Neuron (in vitro differentiated cells): ENCODE data around the gene SPATA46.

Experiments used
- H2AFZ ChIP-seq: one replicate; pipeline ENCODE4 v1.6.1; 2013; ENCODE audit warnings: low read depth, mild to moderate bottlenecking, inconsistent platforms, low read length, moderate library complexity
- H3K27me3 ChIP-seq: one replicate; pipeline ENCODE4 v1.6.1; 2013; ENCODE audit warnings: low read length; ENCODE audit not compliant: insufficient read depth
- H3K36me3 ChIP-seq: one replicate; pipeline ENCODE4 v1.6.1; 2013; ENCODE audit warnings: low read length; ENCODE audit not compliant: insufficient read depth
- H3K4me1 ChIP-seq: one replicate; pipeline ENCODE4 v1.6.1; 2013; ENCODE audit warnings: low read length; ENCODE audit not compliant: insufficient read depth
- H3K4me3 ChIP-seq: 2 replicates; pipeline ENCODE4 v1.5.1; 2013; ENCODE audit warnings: mild to moderate bottlenecking, low read length, moderate library complexity
- H3K9me3 ChIP-seq: one replicate; pipeline ENCODE4 v1.6.1; 2013; ENCODE audit warnings: low read length

SPATA46 gene

GRCh38 chr1:162380061-162380846, 3.6 kb upstream of the SPATA46 start:
- H3K4me1 ChIP-seq: peaks cover 21% of the 10 kb centered on the region
- H3K4me3 ChIP-seq: no peak overlapping the region
- no peak overlapping the region for H2AFZ ChIP-seq
- H3K36me3 ChIP-seq: peaks cover 9% of the 10 kb centered on the region
- H3K27me3 ChIP-seq: no peaks in the 10 kb centered on the region
- no peaks in the 10 kb centered on the region for H3K9me3 ChIP-seq

DNA sequence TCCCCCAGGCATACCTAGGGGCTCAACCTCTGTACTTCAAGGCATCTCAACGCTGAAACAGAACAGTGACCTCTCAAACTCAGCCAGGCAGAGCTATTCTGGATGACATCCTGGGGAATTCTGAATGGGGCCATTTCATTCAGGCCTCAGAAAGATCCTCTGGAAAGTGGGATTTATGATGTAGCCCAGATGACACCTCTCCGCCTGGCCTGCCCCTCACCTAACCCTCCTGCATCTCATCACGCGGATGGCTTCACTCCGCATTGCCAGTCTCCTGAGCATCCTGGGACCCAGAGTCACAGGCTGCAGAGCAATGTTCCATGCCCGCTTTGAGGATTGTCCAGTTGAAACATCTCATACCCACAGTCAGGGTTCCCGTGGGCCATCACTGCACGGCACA, 1.2 kb downstream of the SPATA46 start:
- H2AFZ ChIP-seq: no peak overlapping the region
- peaks cover under 1% of the 10 kb centered on the region for H3K36me3 ChIP-seq
- H3K9me3 ChIP-seq: no peaks in the 10 kb centered on the region
- H3K4me3 ChIP-seq: no peak overlapping the region
- H3K27me3 ChIP-seq: no peaks in the 10 kb centered on the region
- no peaks in the 10 kb centered on the region for H3K4me1 ChIP-seq

GRCh38 chr1:162374406-162374805, 2.2 kb downstream of the SPATA46 start:
- H3K4me3 ChIP-seq: no peak overlapping the region
- no peaks in the 10 kb centered on the region for H3K4me1 ChIP-seq
- peaks cover 4% of the 10 kb centered on the region for H3K36me3 ChIP-seq
- H3K9me3 ChIP-seq: no peaks in the 10 kb centered on the region
- H3K27me3 ChIP-seq: no peaks in the 10 kb centered on the region
- H2AFZ ChIP-seq: no peak overlapping the region

DNA sequence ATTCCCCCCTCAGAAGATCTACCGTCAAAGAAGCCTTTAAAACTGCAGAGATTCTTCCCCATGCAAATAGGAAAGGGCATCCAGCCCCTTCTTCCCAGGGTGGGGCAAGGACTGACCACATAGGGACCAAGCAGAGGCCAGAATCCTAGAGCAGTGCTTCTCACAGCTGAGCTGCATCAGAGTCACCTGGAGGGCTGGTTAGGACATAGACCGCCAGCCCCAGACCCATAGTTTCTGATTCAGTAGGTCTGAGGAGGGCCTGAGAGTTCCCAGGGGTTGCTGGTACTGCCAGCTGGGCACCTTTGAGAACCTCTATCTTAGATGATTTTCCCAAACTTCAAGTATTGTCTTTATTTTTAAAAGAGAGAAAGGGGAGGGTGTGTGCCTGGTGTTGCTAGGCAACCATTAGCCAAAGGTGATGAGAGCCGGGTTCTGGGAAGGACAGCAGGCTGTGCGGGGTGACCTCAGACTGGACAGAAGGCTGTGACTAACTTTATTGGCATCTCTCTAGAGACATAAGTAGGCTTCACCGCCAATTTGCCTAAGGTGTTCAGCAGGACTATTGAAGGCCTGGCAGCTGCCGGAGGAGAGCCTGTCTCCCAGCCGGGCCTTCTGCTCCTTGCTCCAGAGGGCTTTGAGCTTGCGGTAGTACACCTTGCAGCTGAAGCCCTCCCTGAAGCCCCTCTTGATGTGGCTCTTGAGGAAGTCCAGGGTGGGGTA, 3.0 kb downstream of the SPATA46 start:
- Histone ChIP-seq H3K27me3 (no peaks in the 10 kb centered on the region), H3K4me3 (no peak overlapping the region), H3K4me1 (no peaks in the 10 kb centered on the region), H3K9me3 (no peaks in the 10 kb centered on the region), H2AFZ (no peak overlapping the region), H3K36me3 (peaks cover 7% of the 10 kb centered on the region)

- Histone ChIP-seq H2AFZ (no peak overlapping the region), H3K27me3 (no peaks in the 10 kb centered on the region), H3K36me3 (peaks cover 7% of the 10 kb centered on the region), H3K4me3 (no peak overlapping the region), H3K4me1 (no peaks in the 10 kb centered on the region), H3K9me3 (no peaks in the 10 kb centered on the region)
Observed at GRCh38 chr1:162373072-162373427, 3.6 kb downstream of the SPATA46 start.

- Histone ChIP-seq H3K4me1 (no peaks in the 10 kb centered on the region), H3K27me3 (no peaks in the 10 kb centered on the region), H3K36me3 (peaks cover 12% of the 10 kb centered on the region)
Observed at GRCh38 chr1:162372159-162373071, 4.2 kb downstream of the SPATA46 start.

DNA sequence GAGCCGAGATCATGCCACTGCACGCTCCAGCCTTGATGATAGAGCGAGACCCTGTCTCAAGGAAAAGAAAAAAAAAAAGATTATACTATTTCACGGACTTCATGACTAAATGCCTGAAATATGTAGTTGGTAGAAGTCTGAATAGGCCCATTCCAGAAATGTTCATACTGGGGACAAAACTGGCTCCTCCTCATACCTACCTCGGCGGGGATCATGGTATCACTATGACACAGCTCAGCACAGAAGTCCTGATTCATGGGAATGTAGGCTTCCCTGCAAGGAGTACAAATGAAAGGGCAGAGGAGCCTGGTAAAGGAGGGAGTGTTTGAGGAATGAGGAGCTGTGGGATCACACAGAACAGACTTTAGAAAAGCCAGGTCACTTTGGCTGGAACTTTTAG, 5.0 kb downstream of the SPATA46 start:
- Histone ChIP-seq H3K27me3 (no peaks in the 10 kb centered on the region), H2AFZ (no peak overlapping the region), H3K4me1 (no peaks in the 10 kb centered on the region), H3K4me3 (no peak overlapping the region), H3K9me3 (no peaks in the 10 kb centered on the region), H3K36me3 (peaks cover 20% of the 10 kb centered on the region)

More at GRCh38 chr1:162372159-162373071, 4.2 kb downstream of the SPATA46 start:
- no peaks in the 10 kb centered on the region for H3K9me3 ChIP-seq
- H2AFZ ChIP-seq: no peak overlapping the region
- no peak overlapping the region for H3K4me3 ChIP-seq

- Histone ChIP-seq H3K36me3 (peaks cover 22% of the 10 kb centered on the region), H2AFZ (no peak overlapping the region), H3K9me3 (no peaks in the 10 kb centered on the region), H3K27me3 (no peaks in the 10 kb centered on the region), H3K4me3 (no peak overlapping the region), H3K4me1 (no peaks in the 10 kb centered on the region)
Observed at GRCh38 chr1:162370721-162371120, 5.9 kb downstream of the SPATA46 start.

GRCh38 chr1:162370161-162370560, 6.5 kb downstream of the SPATA46 start:
- H3K9me3 ChIP-seq: no peaks in the 10 kb centered on the region
- no peaks in the 10 kb centered on the region for H3K4me1 ChIP-seq
- H2AFZ ChIP-seq: no peak overlapping the region
- no peak overlapping the region for H3K4me3 ChIP-seq
- H3K36me3 ChIP-seq: peaks cover 22% of the 10 kb centered on the region
- H3K27me3 ChIP-seq: no peaks in the 10 kb centered on the region

DNA sequence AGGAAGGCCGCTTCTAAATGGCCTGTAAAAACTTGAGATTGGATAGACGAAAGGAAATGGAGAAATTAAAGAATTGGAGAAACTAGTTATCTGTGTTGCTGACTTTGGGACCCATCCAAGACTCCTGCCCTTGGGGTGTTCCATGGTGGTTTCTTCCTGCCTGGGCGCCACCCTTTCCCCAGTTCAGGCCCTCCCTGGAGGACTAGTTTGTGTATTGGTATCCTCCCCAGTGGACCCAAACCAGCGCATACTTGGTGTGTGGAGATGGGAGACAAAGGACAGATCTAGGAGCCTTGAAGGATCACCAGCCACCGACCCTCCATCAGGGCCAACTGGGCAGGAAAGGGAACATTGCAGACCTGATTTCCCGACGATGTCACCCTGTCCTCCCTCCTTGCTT, 7.1 kb downstream of the SPATA46 start:
- no peak overlapping the region for H2AFZ ChIP-seq
- H3K36me3 ChIP-seq: peaks cover 22% of the 10 kb centered on the region
- H3K4me1 ChIP-seq: no peaks in the 10 kb centered on the region
- H3K4me3 ChIP-seq: no peak overlapping the region
- no peaks in the 10 kb centered on the region for H3K9me3 ChIP-seq
- H3K27me3 ChIP-seq: no peaks in the 10 kb centered on the region

DNA sequence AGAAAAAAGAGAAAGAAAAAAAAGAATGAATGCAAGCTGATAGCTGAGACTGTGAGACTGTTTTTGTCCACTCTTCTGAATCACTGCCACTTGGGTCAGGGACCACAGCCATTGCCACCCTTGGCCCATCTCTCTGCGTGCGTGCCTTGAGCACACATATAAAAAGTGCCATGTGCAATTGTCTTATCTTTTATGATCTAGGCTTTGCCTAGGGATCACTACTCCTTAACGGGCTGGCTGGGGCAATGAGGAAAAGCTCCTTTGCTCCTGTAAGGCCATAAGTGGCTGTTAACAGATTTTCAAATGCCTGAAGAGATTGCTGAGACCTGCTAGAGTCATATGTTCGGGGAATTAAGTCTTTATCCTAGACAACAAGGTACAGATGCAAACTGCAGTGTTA, 8.2 kb downstream of the SPATA46 start:
- Histone ChIP-seq H3K27me3 (no peaks in the 10 kb centered on the region), H2AFZ (no peak overlapping the region), H3K4me3 (no peak overlapping the region), H3K36me3 (peaks cover 22% of the 10 kb centered on the region), H3K9me3 (no peaks in the 10 kb centered on the region), H3K4me1 (no peaks in the 10 kb centered on the region)

DNA sequence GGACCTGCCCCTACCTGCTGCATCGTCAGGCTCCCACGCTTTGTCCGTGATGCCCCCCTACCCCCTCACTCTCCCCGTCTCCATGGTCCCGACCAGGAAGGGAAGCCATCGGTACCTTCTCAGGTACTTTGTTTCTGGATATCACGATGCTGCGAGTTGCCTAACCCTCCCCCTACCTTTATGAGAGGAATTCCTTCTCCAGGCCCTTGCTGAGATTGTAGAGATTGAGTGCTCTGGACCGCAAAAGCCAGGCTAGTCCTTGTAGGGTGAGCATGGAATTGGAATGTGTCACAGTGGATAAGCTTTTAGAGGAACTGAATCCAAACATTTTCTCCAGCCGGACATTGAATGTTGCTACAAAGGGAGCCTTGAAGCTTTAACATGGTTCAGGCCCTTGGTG, 8.9 kb downstream of the SPATA46 start:
- H3K4me3 ChIP-seq: no peak overlapping the region
- no peaks in the 10 kb centered on the region for H3K9me3 ChIP-seq
- no peaks in the 10 kb centered on the region for H3K4me1 ChIP-seq
- no peak overlapping the region for H2AFZ ChIP-seq
- H3K27me3 ChIP-seq: no peaks in the 10 kb centered on the region
- peaks cover 22% of the 10 kb centered on the region for H3K36me3 ChIP-seq

DNA sequence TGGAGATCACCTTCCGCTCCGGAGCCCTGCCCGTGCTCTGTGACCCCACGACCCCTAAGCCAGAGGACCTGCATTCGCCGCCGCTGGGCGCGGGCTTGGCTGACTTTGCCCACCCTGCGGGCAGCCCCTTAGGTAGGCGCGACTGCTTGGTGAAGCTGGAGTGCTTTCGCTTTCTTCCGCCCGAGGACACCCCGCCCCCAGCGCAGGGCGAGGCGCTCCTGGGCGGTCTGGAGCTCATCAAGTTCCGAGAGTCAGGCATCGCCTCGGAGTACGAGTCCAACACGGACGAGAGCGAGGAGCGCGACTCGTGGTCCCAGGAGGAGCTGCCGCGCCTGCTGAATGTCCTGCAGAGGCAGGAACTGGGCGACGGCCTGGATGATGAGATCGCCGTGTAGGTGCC, 9.6 kb downstream of the SPATA46 start:
- Histone ChIP-seq H3K27me3 (no peaks in the 10 kb centered on the region), H3K4me3 (no peak overlapping the region), H3K36me3 (peaks cover 22% of the 10 kb centered on the region), H3K4me1 (no peaks in the 10 kb centered on the region), H2AFZ (no peak overlapping the region), H3K9me3 (no peaks in the 10 kb centered on the region)
